AG04450 (cell line): ENCODE results near the gene HNF1A. TPM values are rescaled to one million over a fixed set of nuclear protein-coding genes. Genes with fewer than 3 reads are reported as not detected.

Experiments
- CTCF ChIA-PET: fragments of 300-600, 350-600 bp; formaldehyde crosslinking; extraction: SDS; loops from one replicate; lab custom pipeline; 2022; ENCODE audit warnings: antibody characterized with exemption, inconsistent platforms; lab: Charles Lee
- POLR2A ChIA-PET: fragments of 350-600 bp; formaldehyde crosslinking; extraction: SDS; loops from one replicate; lab custom pipeline; 2021; ENCODE audit warnings: antibody characterized with exemption, inconsistent platforms; lab: Yijun Ruan, JAX
- DNase-seq: peaks from one replicate; pipeline ENCODE4 v3.0.0-alpha.2; 2011; ENCODE audit warnings: low read depth, low spot score
- H3K27ac ChIP-seq: one replicate; pipeline ENCODE4 v1.5.1; 2012; ENCODE audit warnings: low read depth, low read length, control low read depth
- H3K27me3 ChIP-seq: one replicate; pipeline ENCODE4 v1.6.0; 2012; ENCODE audit warnings: low read length; ENCODE audit not compliant: control insufficient read depth, insufficient read depth
- H3K4me3 ChIP-seq: 2 replicates; pipeline ENCODE4 v1.5.1; 2011; ENCODE audit warnings: mild to moderate bottlenecking, low read depth, low read length, control low read depth
- H3K9me3 ChIP-seq: 2 replicates; pipeline ENCODE4 v1.5.1; 2012; ENCODE audit warnings: low read length; ENCODE audit not compliant: control insufficient read depth, insufficient read depth
- CTCF ChIP-seq: IDR thresholded peaks from 2 replicates; pipeline ENCODE4 v1.5.1; 2011; ENCODE audit warnings: low read depth, low read length, control low read depth, inconsistent platforms
- polyA plus RNA-seq: library from polyadenylated mRNA; depleted of rRNA; stranded (reverse); fragments of >200 nt; gene quantifications from 2 replicates; pipeline ENCODE4 v1.2.3, GENCODE V29; 2011

HNF1A gene
- polyA plus RNA-seq, 1 experiment, result not detected

- Histone ChIP-seq H3K27ac (no peak overlapping the region), H3K4me3 (no peak overlapping the region), H3K9me3 (no peaks in the 10 kb centered on the region), H3K27me3 (peaks cover 6% of the 10 kb centered on the region)
- DNase-seq, result no peak
- POLR2A ChIA-PET, result no interaction called here
- TF ChIP-seq CTCF, result no peak
- CTCF ChIA-PET, result interaction anchor here (1.1 to 2.5 kb wide), 2 partner anchors 9 to 380 kb away, joined by 3 to 13 read pairs; no protein-coding TSS in a partner anchor
These were observed 15.8 kb upstream of the HNF1A start for GRCh38 chr12:120962532-120963020.

- ChIA-PET POLR2A (no interaction called here), CTCF (no interaction called here)
- peaks cover 6% of the 10 kb centered on the region for H3K27me3 ChIP-seq
- DNase-seq, result no peak
- H3K9me3 ChIP-seq, result no peaks in the 10 kb centered on the region
- H3K27ac ChIP-seq, result no peak overlapping the region
- H3K4me3 ChIP-seq, result no peak overlapping the region
- no peak for TF ChIP-seq CTCF
These were observed 14.0 kb upstream of the HNF1A start for GRCh38 chr12:120964298-120964697.

GRCh38 chr12:120965534-120966091 lies 12.7 kb upstream of the HNF1A start:
- Histone ChIP-seq H3K4me3 (no peak overlapping the region), H3K27me3 (peaks cover 6% of the 10 kb centered on the region), H3K27ac (no peak overlapping the region), H3K9me3 (no peaks in the 10 kb centered on the region)
- DNase-seq, result no peak
- ChIA-PET CTCF (no interaction called here), POLR2A (no interaction called here)
- no peak for TF ChIP-seq CTCF

- no peak for TF ChIP-seq CTCF
- Histone ChIP-seq H3K27me3 (peaks cover 15% of the 10 kb centered on the region), H3K4me3 (no peak overlapping the region), H3K9me3 (no peaks in the 10 kb centered on the region), H3K27ac (no peak overlapping the region)
- ChIA-PET CTCF (interaction anchor here (1.1 to 5.8 kb wide), 5 partner anchors 33 to 387 kb away, joined by 3 to 94 read pairs (median 16); partner anchors contain the start of gene POP5), POLR2A (no interaction called here)
- DNase-seq, result no peak
These were observed 8.0 kb upstream of the HNF1A start for GRCh38 chr12:120970310-120970709.
